SK-N-MC (cell line): Measurements from ENCODE around the gene PTGES.

Experiments
- EZH2 ChIP-seq: fragments of 200-600 bp; sonication (generic); IDR thresholded peaks from one replicate; pipeline ENCODE4 v1.6.1; 2017; ENCODE audit warnings: antibody characterized with exemption
- FOXP2 ChIP-seq: optimal IDR thresholded peaks from 2 replicates; pipeline ENCODE3; 2011; ENCODE audit warnings: mild to moderate bottlenecking, moderate library complexity; ENCODE audit not compliant: insufficient read depth; ENCODE audit errors: extremely low read length, control extremely low read depth
- POLR2AphosphoS5 ChIP-seq: IDR thresholded peaks from 2 replicates; pipeline ENCODE4 v1.6.1; 2012; ENCODE audit warnings: mild to moderate bottlenecking, low read depth, low read length, borderline replicate concordance

DNA sequence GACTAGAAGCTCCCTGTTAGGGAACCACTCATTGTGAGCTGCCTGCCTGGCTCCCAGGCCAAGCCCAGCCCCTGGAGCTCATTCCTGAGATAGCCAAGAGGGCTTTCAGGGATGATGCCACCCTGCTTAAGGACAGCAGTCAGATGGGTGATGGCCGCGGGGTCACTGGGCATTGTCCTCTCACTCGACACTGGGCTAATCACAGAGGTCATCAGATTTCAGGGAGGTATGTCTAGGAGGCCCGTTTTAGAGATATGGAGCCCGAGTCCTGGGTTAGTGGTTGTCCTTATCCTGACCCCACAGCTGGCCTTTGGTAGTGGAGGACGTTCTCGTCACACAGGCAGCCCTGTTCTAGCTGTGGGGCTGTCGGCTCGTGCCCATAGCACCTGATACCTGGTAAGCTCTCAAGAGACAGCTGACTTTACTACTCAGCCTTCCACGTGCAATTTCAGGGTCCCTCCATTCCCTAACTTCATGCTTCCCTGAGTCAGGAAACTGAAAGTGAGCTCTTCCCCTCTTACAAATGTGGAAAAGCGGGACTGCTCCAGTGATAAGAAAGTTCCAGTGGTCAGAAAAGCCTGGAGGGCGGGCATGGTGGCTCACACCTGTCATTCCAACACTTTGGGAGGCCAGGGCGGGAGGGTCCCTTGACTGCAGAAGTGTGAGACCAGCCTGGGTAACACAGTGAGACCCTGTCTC, 7.1 kb upstream of the PTGES start:
- no peak for TF ChIP-seq POLR2AphosphoS5
- TF ChIP-seq EZH2 = no peak
- no peak for TF ChIP-seq FOXP2
